Fibroblast of peridontal ligament (primary cell): ENCODE data around the gene MLIP.
A peak's percentile ranks its signal among the peaks of the same experiment; 100 is the strongest.
"Not testable (repeated sequence)": the region's sequence is repeated elsewhere in the genome, so short reads cannot be mapped to it uniquely, and the experiment has no call there.

Experiments
- DNase-seq: peaks from one replicate; pipeline ENCODE4 v3.0.0-alpha.2; 2010; ENCODE audit errors: extremely low read depth

Gene MLIP, protein sequence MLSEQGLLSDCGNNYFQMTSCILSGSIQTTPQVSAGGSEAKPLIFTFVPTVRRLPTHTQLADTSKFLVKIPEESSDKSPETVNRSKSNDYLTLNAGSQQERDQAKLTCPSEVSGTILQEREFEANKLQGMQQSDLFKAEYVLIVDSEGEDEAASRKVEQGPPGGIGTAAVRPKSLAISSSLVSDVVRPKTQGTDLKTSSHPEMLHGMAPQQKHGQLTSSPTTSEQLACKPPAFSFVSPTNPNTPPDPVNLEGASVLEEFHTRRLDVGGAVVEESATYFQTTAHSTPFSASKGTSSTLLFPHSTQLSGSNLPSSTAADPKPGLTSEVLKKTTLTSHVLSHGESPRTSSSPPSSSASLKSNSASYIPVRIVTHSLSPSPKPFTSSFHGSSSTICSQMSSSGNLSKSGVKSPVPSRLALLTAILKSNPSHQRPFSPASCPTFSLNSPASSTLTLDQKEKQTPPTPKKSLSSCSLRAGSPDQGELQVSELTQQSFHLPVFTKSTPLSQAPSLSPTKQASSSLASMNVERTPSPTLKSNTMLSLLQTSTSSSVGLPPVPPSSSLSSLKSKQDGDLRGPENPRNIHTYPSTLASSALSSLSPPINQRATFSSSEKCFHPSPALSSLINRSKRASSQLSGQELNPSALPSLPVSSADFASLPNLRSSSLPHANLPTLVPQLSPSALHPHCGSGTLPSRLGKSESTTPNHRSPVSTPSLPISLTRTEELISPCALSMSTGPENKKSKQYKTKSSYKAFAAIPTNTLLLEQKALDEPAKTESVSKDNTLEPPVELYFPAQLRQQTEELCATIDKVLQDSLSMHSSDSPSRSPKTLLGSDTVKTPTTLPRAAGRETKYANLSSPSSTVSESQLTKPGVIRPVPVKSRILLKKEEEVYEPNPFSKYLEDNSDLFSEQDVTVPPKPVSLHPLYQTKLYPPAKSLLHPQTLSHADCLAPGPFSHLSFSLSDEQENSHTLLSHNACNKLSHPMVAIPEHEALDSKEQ

DNA sequence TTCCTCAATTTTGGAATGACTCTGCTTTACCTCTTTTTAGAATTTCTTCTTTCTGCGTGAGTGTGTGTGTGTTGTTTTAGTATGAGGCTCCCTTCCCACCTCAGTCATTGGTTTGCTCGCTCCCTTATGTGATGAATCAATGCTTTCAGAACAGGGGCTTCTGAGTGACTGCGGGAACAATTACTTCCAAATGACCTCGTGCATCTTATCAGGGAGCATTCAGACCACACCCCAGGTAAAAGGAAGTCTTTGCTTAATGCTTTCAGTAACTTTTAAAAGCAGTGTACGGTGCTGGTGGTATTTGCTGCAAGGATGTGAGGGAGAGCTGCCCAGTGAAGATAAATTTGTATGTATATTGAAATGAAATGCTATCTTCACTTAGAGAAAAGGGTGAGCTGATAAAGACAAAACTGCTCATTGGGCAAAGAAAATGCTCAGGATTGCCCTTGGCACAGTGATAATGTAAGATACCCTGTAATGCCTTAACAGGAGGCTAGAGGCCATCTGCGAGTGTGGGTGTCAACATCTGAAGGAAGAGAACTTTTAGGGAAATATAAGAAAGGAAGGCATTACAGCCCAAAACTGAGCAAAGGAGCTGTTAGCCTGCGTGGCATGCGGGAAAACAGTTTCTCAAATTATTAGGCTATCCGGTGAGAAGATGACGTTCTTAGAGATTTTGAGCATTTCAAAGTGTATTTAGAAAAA, at the start of gene MLIP:
MLIP (plus strand) TSS at position 103 of the 705 bp plus-strand sequence; CDS start at position 140, 37 bp downstream.
- DNase-seq: no peak

DNA sequence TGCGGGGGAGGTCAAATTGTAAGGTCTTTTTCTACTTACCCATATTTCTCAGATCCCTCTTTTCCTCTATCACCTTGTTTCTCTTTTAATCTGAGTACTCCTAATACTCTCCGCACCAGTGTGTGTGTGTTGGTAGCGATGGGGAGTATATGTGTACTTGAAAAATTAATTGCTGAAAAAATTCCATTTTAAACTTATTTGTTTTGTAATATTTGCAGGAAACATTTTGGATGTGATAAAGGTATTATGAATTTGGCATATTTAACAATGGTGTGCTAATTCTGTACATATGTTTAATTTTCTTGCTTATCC, 48.1 kb upstream of the MLIP start:
- no peak for DNase-seq

- no peak for DNase-seq
Observed at GRCh38 chr6:54068694-54069093, 42.5 kb upstream of the MLIP start.

DNA sequence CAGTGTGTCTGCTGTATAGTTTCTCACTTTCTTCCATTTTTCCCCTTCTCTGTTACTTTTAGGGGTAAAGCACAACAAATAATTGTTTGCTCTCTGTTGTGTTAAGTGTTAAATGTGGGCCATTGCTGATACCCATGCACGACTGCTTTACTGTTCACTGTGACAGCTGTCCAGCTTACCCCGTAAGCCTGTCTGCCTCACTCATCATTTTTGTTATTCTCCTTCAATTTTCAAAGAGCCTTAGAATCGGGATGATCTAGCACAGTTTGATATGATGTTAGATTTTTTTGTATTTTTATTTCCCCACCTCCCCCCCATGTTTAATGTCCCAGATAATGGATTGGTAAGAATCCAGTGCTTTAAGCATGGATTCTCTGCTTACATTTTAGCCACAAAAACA, 41.2 kb upstream of the MLIP start:
- peak; percentile 34 for DNase-seq

- DNase-seq: no peak
Observed at GRCh38 chr6:54071821-54072340, 39.4 kb upstream of the MLIP start.

DNA sequence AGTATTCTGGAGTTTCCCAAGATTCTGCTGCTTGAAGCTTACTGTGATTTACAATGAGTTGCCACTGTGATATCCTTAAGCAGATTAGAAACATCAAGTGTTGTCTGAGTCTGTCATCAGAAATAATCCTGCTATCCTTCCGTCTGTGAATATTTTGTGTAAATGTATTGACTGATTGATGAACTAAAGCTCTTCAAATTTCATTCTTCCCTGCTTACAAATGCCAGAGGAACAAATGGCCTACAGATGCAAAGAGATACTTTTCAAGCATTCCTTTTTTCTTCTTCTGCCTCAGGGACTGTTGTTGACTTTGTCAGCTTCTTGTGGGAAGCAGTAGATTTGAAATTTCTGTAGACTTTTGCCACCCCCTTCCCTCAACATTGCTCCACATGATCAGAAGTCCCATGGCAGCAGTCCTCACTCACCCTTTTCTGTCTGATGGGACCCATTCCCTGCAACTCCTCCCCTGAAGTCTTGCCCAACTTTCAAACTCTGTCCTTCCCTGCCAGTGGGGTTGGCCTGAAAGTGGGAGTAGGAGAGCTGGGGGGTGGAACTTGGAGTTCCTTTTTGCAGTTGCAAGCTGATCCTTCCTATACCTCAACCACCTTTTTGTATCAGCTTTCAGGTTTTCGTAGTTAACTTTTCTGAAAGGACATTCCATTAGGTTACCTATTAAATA, 38.5 kb upstream of the MLIP start:
- DNase-seq: no peak

DNA sequence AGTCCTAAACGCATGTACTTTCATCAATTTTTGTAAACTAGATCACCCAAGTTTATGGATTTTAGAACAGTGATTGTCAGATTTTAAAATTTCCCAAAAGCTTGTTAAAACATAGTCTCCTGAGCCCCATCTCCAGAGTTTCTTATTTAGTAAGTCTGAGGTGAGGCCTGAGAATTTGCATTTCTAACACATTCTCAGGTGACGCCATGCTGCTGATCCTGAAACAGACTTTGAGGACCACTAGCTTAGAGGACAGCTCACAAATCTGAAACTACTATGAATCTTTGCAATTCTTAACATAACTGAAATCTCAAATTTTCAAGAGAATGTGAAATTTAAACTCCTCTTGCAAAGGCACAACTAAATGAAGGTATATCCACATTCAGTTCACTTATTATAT, 37.8 kb upstream of the MLIP start:
- no peak for DNase-seq

DNA sequence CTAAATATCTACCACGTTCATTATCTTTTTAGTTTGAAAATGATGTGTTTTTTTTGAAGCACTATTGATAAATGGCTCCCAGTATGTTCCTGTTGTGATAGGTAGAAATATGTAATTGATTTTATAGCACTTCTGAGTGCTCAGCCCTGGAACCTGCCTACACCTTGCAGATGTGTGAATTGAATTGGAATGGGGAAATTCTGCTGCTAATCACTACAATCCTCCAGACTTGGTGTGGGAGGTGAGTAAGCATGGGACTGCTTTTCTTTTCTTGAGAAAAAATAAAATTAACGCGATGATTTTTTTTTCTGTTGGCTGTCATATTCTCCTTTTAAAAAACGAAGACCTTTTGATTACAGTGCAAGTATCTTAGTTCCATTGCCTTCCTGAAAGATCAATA, 37.1 kb upstream of the MLIP start:
- DNase-seq: no peak

DNA sequence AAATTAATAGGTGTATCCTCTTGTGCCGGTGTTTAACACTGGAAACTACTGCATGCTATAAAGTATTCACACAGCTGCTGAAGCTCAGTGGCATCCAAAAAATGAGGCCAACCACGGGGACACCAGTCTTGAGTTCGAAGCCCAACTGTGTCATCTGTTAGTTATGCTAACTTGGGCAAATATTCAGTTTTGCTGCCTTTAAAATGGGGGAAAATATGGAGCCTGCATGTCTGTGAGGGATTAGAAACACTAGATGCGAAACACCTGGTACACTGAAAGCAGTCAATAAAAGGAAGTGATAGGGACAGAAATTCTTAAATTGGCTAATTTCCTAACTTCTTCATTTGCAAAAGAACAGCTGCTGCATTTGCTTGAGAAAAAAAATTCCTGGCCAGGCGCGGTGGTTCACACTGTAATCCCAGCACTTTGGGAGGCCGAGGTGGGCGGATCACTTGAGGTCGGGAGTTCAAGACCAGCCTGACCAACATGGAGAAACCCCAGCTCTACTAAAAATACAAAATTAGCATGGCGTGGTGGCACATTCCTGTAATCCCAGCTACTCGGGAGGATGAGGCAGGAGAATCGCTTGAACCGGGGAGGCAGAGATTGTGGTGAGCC, 36.6 kb upstream of the MLIP start:
- DNase-seq: no peak

GRCh38 chr6:54076159-54076789, 35.0 kb upstream of the MLIP start:
- DNase-seq: no peak

- not testable (repeated sequence) for DNase-seq
Observed at GRCh38 chr6:54081499-54081898, 29.7 kb upstream of the MLIP start.

- no peak for DNase-seq
Observed at GRCh38 chr6:54083287-54083686, 28.0 kb upstream of the MLIP start.

- DNase-seq: no peak
Observed at GRCh38 chr6:54084231-54084630, 27.0 kb upstream of the MLIP start.

DNA sequence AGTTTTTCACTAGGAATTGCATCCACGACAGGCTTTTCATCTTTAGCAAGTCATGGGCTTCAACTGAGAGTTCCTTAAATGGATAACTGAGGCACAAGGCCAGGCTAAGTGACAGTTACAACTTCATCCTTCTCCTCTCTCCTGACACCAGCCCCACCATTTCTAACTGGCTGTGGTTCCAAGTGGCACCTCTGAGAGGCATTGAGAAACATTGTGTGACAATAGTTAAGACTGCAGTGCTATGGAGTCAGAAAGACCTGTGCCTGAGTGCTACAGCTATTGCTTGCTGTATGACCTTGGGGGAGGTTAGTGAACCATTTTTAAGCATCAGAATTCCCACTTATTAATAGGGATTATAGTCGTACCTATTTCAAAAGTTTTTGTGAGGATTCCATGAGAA, 26.2 kb upstream of the MLIP start:
- no peak for DNase-seq

DNA sequence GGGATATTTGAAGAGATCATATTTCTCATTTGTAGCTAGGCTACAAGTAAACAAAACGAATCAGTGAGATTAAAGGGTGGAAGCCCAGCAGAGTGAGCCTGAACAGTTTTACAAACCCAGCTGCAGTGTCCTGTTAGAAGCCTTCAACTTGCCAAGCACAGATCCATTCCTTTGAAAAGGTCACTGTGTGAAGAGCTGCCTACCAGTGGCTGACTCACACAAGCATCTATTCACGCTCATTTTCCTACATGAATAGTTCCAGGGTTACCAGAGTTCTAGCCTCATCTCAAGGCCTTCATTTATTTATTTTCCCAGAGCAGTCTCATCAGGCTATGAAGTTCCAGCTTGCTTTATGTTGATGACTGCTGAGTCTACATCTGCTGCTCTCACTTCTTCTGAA, 25.7 kb upstream of the MLIP start:
- peak; percentile 94 for DNase-seq

DNA sequence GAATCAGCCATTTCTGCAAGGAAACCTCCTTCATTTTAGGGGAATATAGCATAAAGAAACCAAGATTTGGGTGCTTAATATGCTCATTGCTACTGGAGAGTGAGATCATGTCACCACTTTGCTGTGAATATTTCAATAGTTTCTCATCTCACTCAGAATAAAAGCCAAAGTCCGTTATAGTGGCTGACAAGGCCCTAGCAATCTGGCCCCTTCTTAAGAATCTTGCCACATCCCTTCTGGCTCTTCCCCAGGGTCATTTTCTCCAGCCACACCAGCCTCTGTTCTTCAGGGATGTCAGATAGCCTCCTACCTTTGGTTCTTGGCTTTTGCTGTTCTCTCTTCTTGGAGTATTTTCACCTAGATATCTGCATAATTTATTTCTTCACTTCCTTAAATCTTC, 24.8 kb upstream of the MLIP start:
- no peak for DNase-seq

DNA sequence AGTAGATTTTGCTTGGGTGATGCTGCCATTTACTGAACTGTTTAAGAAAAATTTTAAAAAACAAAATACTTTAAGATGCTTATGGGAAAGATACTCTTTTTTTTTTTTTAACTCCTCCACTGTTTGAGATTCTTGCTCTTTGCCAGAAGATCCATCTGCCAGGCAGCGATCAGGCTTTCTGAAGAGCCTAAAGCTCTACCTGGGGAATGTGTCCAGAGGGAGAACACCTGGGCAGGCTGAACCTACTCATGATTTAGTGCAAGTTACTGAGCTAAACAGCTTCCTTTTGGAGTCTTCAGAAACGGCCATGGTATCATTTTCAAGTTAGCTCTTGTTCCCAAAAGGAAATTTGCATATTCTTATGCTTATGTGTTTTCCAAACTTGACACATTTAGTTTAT, 23.5 kb upstream of the MLIP start:
- no peak for DNase-seq

DNA sequence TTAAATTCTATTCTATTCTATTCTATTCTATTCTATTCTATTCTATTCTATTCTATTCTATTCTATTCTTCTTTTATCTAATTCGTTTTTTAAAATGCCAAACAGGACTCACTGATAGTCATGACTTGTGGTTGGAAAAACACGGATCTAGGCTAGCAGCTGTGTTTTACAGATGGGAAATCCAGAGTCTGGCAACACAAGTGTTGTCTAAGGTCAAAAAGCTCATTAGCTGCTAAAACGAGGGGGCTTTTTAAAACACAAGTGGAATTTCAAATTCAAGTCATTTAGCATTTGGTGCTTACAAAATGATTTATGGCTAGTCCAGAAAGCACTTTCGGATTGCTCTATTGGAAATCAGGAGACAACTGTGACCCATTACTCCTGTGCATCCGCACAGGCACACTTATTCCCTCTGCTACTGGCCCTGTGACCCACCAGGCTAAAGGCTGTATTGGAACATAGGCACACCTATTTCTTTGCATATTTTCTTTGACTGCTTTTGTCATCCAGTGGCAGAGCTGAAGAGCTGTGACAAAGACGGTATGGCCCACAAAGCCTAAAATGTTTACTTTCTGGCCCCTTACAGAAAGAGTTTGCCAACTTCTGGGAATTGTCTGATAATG, 17.8 kb upstream of the MLIP start:
- DNase-seq: no peak

DNA sequence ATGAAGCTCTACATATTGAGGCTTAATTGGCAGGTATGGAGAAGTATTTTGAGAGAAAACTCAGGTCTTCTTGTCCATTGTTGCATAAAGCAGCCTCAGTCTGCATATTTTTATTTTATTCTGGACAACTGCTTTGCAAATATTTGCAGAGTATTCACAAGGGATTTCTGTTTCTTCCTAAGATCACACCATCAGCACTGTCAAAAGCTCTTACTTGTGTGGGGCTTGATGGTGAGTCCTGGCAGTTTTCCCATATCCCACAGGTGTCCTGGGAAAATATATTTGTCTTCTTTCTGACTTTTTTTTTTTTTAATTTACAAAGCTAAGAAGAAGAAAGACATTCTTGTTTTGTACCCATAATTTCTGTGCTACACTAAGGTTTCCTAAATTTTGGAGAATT, 16.9 kb upstream of the MLIP start:
- DNase-seq: no peak

GRCh38 chr6:54094786-54095185, 16.5 kb upstream of the MLIP start:
- DNase-seq: no peak
